Nephron progenitor cell (in vitro differentiated cells): ENCODE measurements around the gene RHBDL3.

ENCODE experiments used
- DNase-seq: peaks from one replicate; pipeline ENCODE4 v3.0.0; 2021
- H3K27ac Mint-ChIP-seq: 2 replicates; pipeline ENCODE4 v1.8.0; 2021; ENCODE audit warnings: mild to moderate bottlenecking, moderate library complexity, mixed read lengths
- H3K27me3 Mint-ChIP-seq: 2 replicates; pipeline ENCODE4 v1.8.0; 2021; ENCODE audit warnings: mild to moderate bottlenecking, low read depth, mixed read lengths; ENCODE audit not compliant: poor library complexity
- H3K36me3 Mint-ChIP-seq: 2 replicates; pipeline ENCODE4 v1.8.0; 2021; ENCODE audit warnings: low read depth, mixed read lengths
- H3K4me1 Mint-ChIP-seq: 2 replicates; pipeline ENCODE4 v1.8.0; 2021; ENCODE audit warnings: mixed read lengths
- H3K4me3 Mint-ChIP-seq: 2 replicates; pipeline ENCODE4 v1.8.0; 2021; ENCODE audit warnings: mild to moderate bottlenecking, moderate library complexity, mixed read lengths
- H3K9me3 Mint-ChIP-seq: 2 replicates; pipeline ENCODE4 v1.8.0; 2021; ENCODE audit warnings: mild to moderate bottlenecking, moderate library complexity, mixed read lengths
- TF ChIP-seq, protein P1 (sequence below): fragments of 200-600 bp; sonication (generic); IDR thresholded peaks from 2 replicates; pipeline ENCODE4 v1.5.0; 2021; ENCODE audit warnings: antibody characterized with exemption

The RHBDL3 gene

DNA sequence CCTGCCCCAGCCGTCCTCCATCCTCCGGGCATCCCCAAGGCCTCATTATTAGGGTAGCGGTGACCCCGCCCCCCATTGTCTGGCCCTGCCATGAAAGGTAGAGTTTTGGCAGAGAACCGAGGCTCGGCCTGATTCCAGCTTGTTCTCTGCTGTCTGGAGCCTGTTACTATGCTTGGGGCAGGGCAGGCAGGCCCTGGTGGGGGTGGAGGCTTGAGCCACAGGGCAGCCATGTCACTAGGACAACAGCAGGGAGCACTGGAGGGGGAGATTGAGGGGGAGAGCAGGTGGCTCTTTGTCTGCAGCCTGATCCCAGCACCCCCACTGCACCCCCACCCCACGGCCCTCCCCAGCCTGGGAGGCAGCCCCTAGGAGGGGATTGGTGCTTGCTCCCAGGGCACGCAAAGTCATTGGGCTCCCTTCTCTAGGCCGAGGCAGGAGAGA is 15.4 kb downstream of the RHBDL3 start:
- Mint-ChIP-seq H3K36me3 (no peaks in the 10 kb centered on the region), H3K27me3 (peaks cover 59% of the 10 kb centered on the region), H3K4me3 (no peak overlapping the region), H3K9me3 (no peaks in the 10 kb centered on the region), H3K4me1 (peaks cover 61% of the 10 kb centered on the region), H3K27ac (no peak overlapping the region)
- no peak for DNase-seq
- TF ChIP-seq, protein P1, sequence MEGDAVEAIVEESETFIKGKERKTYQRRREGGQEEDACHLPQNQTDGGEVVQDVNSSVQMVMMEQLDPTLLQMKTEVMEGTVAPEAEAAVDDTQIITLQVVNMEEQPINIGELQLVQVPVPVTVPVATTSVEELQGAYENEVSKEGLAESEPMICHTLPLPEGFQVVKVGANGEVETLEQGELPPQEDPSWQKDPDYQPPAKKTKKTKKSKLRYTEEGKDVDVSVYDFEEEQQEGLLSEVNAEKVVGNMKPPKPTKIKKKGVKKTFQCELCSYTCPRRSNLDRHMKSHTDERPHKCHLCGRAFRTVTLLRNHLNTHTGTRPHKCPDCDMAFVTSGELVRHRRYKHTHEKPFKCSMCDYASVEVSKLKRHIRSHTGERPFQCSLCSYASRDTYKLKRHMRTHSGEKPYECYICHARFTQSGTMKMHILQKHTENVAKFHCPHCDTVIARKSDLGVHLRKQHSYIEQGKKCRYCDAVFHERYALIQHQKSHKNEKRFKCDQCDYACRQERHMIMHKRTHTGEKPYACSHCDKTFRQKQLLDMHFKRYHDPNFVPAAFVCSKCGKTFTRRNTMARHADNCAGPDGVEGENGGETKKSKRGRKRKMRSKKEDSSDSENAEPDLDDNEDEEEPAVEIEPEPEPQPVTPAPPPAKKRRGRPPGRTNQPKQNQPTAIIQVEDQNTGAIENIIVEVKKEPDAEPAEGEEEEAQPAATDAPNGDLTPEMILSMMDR: no peak

DNA sequence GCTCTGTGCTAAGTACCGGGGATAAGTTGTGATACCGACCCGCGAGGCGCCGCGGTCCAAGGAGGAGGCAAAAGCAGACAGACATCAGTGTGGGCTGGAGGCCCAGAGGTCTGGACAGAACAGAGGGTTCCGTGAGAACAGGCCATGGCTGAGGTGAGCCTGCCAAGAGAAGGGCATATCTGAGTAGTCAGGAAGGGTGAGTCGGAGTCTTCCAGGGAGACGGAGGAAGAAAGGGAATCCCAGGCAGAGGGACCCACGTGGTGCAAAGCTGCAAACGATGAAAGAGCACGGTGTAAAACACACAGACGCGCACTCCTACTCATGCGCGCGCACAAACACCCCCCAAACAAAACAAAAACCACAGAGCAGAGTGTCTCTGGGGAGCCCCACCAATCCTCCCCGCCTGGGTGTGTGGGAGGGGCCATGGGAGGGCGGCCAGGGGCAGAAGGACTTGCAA is 18.1 kb downstream of the RHBDL3 start:
- DNase-seq: peak; percentile 42
- Mint-ChIP-seq H3K36me3 (no peaks in the 10 kb centered on the region), H3K27ac (no peak overlapping the region), H3K4me1 (peaks cover 50% of the 10 kb centered on the region), H3K27me3 (peaks cover 72% of the 10 kb centered on the region), H3K9me3 (no peaks in the 10 kb centered on the region), H3K4me3 (peak overlapping the region; percentile 47)
- TF ChIP-seq, protein P1: no peak

DNA sequence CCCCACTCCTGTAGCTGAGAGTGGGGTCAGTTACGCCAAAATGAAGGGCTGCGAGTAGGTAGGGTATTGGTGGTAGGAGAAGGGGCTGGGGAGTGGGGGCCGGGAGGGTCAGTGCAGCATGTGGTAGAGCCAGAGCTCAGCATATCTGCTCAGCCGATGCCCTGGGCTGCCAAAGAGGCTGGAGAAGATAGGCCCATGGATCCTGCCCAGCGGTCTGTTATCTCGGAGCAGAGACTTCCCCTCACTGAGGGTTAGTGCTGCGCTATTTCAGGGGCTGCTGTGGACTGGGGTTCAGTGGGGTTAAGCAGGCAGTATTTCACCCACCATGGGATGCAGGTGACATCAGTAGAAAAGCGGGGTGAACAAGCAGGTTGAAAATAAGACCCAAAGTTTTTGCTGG is 19.7 kb downstream of the RHBDL3 start:
- Mint-ChIP-seq H3K9me3 (no peaks in the 10 kb centered on the region), H3K36me3 (no peaks in the 10 kb centered on the region), H3K27ac (no peak overlapping the region), H3K4me1 (peaks cover 54% of the 10 kb centered on the region), H3K27me3 (peaks cover 73% of the 10 kb centered on the region), H3K4me3 (no peak overlapping the region)
- no peak for DNase-seq
- TF ChIP-seq, protein P1: no peak

DNA sequence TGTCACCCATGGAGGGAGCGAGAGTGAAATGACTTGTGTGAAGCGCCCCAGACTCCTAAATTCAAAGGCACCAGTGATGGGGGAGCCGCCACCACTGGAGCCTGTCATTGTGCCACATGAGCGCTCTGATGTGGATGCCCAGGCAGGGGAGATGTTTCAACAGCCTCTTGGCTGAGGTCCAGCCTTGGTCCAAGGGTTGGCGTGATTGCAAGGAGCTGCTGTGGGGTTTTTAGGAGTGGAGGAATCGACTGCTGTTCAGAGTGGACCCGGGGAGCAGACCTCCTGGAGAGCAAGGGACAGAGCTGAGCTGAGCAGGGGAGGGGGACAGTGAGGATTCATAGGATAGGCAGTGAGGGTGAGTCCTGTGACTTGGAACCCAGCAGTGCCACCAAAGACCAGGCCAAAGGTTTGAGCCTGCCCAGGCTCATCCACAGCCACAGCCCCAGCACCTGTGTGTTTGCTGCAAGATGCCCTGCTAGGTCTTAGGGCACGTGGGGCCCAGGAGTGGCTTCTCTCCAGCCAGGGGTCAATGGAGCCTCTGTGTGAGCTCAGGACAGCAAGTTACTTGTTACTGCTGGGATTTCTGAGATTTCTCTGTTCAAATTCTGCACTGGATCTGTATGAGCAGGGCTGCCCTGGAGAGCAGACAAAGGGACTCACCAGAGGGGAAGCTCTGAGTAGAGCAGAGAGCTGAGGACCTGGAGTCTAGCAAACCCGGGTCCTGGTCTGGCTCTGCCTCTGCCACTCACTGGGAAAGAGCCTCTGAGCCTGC is 20.3 kb downstream of the RHBDL3 start:
- TF ChIP-seq, protein P1: no peak
- peaks cover 72% of the 10 kb centered on the region for H3K27me3 Mint-ChIP-seq
- H3K4me3 Mint-ChIP-seq: no peak overlapping the region
- no peak overlapping the region for H3K27ac Mint-ChIP-seq
- H3K9me3 Mint-ChIP-seq: no peaks in the 10 kb centered on the region
- H3K36me3 Mint-ChIP-seq: no peaks in the 10 kb centered on the region
- H3K4me1 Mint-ChIP-seq: peaks cover 51% of the 10 kb centered on the region
- peak; percentile 18 for DNase-seq

DNA sequence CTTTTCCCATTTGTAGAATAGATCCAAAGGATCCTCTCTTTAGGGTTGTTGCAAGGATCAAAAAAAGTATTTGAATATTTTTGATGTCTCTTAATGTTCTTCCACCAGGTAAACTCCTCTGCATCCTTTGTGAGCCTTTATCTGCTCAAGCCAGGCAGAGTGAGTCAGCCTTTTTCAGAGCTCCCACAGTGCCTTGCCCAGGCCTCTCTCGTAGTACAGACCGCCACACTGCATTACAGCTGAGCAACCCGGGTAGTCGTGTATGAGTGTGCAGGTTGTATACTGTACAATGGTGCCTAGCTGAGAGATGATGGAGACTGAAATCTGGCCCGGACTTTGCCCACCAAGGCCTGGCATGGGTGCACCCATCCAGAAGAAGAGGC is 20.9 kb downstream of the RHBDL3 start:
- H3K27ac Mint-ChIP-seq: no peak overlapping the region
- no peaks in the 10 kb centered on the region for H3K36me3 Mint-ChIP-seq
- no peaks in the 10 kb centered on the region for H3K9me3 Mint-ChIP-seq
- H3K4me1 Mint-ChIP-seq: peaks cover 49% of the 10 kb centered on the region
- TF ChIP-seq, protein P1: no peak
- H3K27me3 Mint-ChIP-seq: peaks cover 70% of the 10 kb centered on the region
- no peak for DNase-seq
- no peak overlapping the region for H3K4me3 Mint-ChIP-seq
